HEK293T (cell line): Measurements from ENCODE around the gene COPZ1.

ENCODE experiments used
- CTCF ChIA-PET: fragments of 350-600 bp; formaldehyde crosslinking; extraction: SDS; loops from one replicate; lab custom pipeline; 2021; ENCODE audit warnings: antibody characterized with exemption, inconsistent platforms; lab: Yijun Ruan, JAX
- POLR2A ChIA-PET: fragments of 350-600 bp; formaldehyde crosslinking; extraction: SDS; loops from one replicate; lab custom pipeline; 2020; ENCODE audit warnings: antibody characterized with exemption, inconsistent platforms; lab: Yijun Ruan, JAX
- DNase-seq: peaks from one replicate; pipeline ENCODE4 v3.0.0; 2012; ENCODE audit warnings: mixed read lengths; ENCODE audit errors: extremely low spot score
- ARNT ChIP-seq: fragments of 450-650 bp; IDR thresholded peaks from 2 replicates; pipeline ENCODE4 v1.6.1; 2017; ENCODE audit warnings: mild to moderate bottlenecking
- BHLHE40 ChIP-seq: fragments of 450-650 bp; IDR thresholded peaks from 2 replicates; pipeline ENCODE4 v1.6.1; 2016; ENCODE audit warnings: mild to moderate bottlenecking, moderate library complexity, borderline replicate concordance
- CTBP1 ChIP-seq: fragments of 450-650 bp; IDR thresholded peaks from 2 replicates; pipeline ENCODE4 v1.6.1; 2016; ENCODE audit warnings: borderline replicate concordance
- ELF4 ChIP-seq: fragments of 450-650 bp; IDR thresholded peaks from 2 replicates; pipeline ENCODE4 v1.6.1; 2017; ENCODE audit warnings: antibody characterized with exemption
- FOXA1 ChIP-seq: fragments of 450-650 bp; IDR thresholded peaks from 2 replicates; pipeline ENCODE4 v1.6.1; 2016; ENCODE audit warnings: mild to moderate bottlenecking
- FOXK2 ChIP-seq: fragments of 450-650 bp; IDR thresholded peaks from 2 replicates; pipeline ENCODE4 v1.6.1; 2016; ENCODE audit warnings: mild to moderate bottlenecking
- FOXM1 ChIP-seq: fragments of 450-650 bp; IDR thresholded peaks from 2 replicates; pipeline ENCODE4 v1.6.1; 2017; ENCODE audit warnings: mild to moderate bottlenecking, borderline replicate concordance
- HDGF ChIP-seq: fragments of 450-650 bp; IDR thresholded peaks from 2 replicates; pipeline ENCODE4 v1.6.1; 2017; ENCODE audit warnings: antibody characterized with exemption, borderline replicate concordance
- L3MBTL2 ChIP-seq: fragments of 450-650 bp; conservative IDR thresholded peaks from 2 replicates; pipeline ENCODE4 v1.6.1; 2016; ENCODE audit warnings: mild to moderate bottlenecking
- LEF1 ChIP-seq: fragments of 450-650 bp; IDR thresholded peaks from 2 replicates; pipeline ENCODE4 v1.6.1; 2017; ENCODE audit warnings: mild to moderate bottlenecking, borderline replicate concordance
- NFRKB ChIP-seq: fragments of 450-650 bp; IDR thresholded peaks from 2 replicates; pipeline ENCODE4 v1.6.1; 2016; ENCODE audit warnings: mild to moderate bottlenecking, moderate library complexity
- PKNOX1 ChIP-seq: fragments of 450-650 bp; IDR thresholded peaks from 2 replicates; pipeline ENCODE4 v1.6.1; 2016
- SP1 ChIP-seq: fragments of 450-650 bp; IDR thresholded peaks from 2 replicates; pipeline ENCODE4 v1.6.1; 2017
- SUZ12 ChIP-seq: fragments of 450-650 bp; IDR thresholded peaks from 2 replicates; pipeline ENCODE4 v1.6.1; 2016; ENCODE audit warnings: mild to moderate bottlenecking
- TARDBP ChIP-seq: fragments of 450-650 bp; IDR thresholded peaks from 2 replicates; pipeline ENCODE4 v1.6.1; 2016
- ZNF384 ChIP-seq: fragments of 450-650 bp; IDR thresholded peaks from 2 replicates; pipeline ENCODE4 v1.6.1; 2016

The COPZ1 gene

DNA sequence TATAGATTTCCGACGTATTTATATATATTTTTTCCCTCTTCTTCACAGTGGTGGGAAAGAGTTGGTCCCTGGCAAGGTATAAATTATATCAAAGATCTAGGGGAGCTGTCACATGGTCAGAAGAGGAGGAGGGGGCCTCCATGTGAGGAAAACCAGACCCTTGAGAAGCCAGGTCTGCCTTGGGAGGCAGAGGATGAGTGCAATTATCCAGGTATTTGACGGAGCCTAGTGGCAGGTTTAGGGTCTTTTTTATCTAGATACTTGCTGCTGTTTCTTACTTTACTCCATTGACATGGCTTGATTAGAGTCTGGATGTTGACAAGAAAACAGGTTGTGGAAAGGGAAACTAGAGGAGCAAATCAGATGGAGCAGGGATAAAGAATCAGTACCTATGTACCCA is 5.5 kb downstream of the COPZ1 start:
- CTCF ChIA-PET, result no interaction called here
- no peak for TF ChIP-seq HDGF
- no peak for TF ChIP-seq ELF4
- TF ChIP-seq ARNT, result no peak
- no peak for TF ChIP-seq BHLHE40
- no peak for TF ChIP-seq L3MBTL2
- no peak for TF ChIP-seq FOXK2
- no peak for TF ChIP-seq ZNF384
- TF ChIP-seq TARDBP, result no peak
- no peak for TF ChIP-seq SP1
- no peak for TF ChIP-seq SUZ12
- no peak for TF ChIP-seq CTBP1
- no peak for TF ChIP-seq PKNOX1
- no peak for TF ChIP-seq FOXA1
- TF ChIP-seq FOXM1, result no peak
- no peak for TF ChIP-seq NFRKB
- TF ChIP-seq LEF1, result no peak
- DNase-seq, result no peak
- POLR2A ChIA-PET, result interaction anchor here (1.8 kb wide), 1 partner anchor 29 kb away, joined by 4 read pairs; no protein-coding TSS in a partner anchor

DNA sequence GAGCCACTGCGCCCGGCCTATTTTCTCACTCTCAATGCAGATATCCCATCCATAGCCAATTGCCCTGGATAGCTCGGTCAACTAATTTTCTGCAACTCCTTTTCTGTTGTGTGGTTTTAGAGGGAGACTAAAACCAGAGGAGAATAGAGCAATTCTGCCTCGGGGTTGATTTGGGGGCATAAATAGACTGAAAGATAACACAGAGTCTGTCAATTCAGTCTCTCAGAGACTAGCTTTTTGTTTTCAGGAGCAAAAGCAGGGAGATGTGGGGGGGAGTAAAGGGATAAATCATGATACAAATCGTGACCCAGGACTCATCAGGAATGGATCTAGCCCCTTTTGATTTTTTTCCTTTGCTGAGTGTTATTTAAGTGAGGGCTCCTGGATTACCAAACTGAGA is 6.5 kb downstream of the COPZ1 start:
- POLR2A ChIA-PET, result interaction anchor here (1.8 to 3.6 kb wide), 2 partner anchors 28 to 51 kb away, joined by 4 to 14 read pairs; partner anchors contain the start of genes CBX5 and HNRNPA1
- CTCF ChIA-PET, result interaction anchor here (0.8 kb wide), 1 partner anchor 48 kb away, joined by 3 read pairs; no protein-coding TSS in a partner anchor
- DNase-seq, result no peak
- TF ChIP-seq LEF1 (no peak), TARDBP (no peak), BHLHE40 (no peak), SP1 (no peak), L3MBTL2 (no peak), CTBP1 (no peak), NFRKB (no peak), ARNT (no peak), ELF4 (no peak), FOXA1 (no peak), ZNF384 (no peak), HDGF (no peak), SUZ12 (no peak), PKNOX1 (no peak), FOXM1 (no peak)

DNA sequence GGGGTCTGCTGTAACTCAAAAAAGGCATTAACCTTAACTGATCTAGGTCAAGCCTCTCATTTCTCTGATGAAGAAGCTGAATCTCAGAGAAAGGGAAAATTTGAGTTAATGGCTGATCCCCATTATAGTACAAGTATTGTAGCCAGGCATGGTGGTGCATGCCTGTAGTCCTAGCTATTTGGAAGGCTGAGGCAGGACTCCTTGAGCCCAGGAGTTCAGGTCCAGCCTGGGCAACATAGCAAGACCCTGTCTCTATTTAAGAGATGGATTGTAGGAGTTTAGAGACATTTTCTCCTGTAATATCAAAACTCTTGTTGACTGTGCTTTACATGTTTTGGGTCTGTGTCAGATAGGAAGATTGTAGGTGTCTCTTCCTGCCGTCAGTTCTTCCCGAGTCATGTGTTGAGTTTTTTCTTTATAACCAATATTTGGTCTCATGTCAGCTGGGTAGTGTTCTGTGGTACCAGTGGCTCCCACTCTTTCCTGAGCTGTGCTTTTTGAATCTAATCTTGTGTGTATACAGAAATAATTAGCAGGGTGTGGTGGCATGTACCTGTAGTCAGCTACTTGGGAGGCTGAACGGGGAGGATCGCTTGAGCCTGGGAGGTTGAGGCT is 8.6 kb downstream of the COPZ1 start:
- TF ChIP-seq FOXK2 (no peak), HDGF (no peak), PKNOX1 (no peak), NFRKB (no peak), ARNT (no peak), SP1 (no peak), LEF1 (no peak), FOXA1 (no peak), SUZ12 (no peak), CTBP1 (no peak), L3MBTL2 (no peak)
- ChIA-PET POLR2A (interaction anchor here (0.6 to 3.6 kb wide), 4 partner anchors 9 to 53 kb away, joined by 3 to 16 read pairs (median 12); partner anchors contain the start of genes CBX5, COPZ1 and HNRNPA1), CTCF (interaction anchor here (0.7 to 1.7 kb wide), 6 partner anchors 9 to 194 kb away, joined by 3 to 9 read pairs (median 4); partner anchors contain the start of gene COPZ1)
- DNase-seq, result no peak

DNA sequence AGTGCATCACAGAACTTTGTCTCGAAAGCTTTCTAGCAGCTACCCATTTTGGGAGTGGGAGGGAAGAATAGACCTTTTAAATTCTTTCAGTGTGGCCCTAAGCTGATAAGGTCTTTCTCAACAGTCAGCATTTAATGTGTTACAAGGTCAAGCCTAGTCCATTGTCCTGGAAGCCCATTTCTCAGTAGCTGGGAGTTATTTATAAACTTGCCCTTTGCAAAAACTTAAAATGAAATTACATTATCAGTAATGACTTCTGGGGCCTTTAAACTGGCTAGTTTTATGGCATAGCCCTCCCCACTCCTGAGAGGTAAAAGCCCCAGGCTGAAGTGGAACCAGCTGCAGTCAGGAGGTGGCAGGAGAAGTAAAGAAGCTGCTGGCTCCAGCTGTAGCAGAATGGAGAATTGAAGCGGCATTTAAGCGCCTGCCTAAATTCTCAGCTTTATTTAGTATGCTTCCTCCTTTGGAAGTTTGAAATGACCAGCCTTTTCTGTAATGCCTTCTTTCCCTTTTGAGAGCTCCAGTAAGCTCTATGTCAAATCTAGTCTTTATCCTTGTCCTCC is 12.4 kb downstream of the COPZ1 start:
- ChIA-PET CTCF (interaction anchor here (0.7 to 3.3 kb wide), 15 partner anchors 10 to 311 kb away, joined by 3 to 17 read pairs (median 7); partner anchors contain the start of gene COPZ1), POLR2A (interaction anchor here (0.6 to 3.6 kb wide), 4 partner anchors 13 to 57 kb away, joined by 3 to 14 read pairs (median 6); partner anchors contain the start of genes CBX5, COPZ1 and HNRNPA1)
- no peak for TF ChIP-seq FOXM1
- no peak for DNase-seq

DNA sequence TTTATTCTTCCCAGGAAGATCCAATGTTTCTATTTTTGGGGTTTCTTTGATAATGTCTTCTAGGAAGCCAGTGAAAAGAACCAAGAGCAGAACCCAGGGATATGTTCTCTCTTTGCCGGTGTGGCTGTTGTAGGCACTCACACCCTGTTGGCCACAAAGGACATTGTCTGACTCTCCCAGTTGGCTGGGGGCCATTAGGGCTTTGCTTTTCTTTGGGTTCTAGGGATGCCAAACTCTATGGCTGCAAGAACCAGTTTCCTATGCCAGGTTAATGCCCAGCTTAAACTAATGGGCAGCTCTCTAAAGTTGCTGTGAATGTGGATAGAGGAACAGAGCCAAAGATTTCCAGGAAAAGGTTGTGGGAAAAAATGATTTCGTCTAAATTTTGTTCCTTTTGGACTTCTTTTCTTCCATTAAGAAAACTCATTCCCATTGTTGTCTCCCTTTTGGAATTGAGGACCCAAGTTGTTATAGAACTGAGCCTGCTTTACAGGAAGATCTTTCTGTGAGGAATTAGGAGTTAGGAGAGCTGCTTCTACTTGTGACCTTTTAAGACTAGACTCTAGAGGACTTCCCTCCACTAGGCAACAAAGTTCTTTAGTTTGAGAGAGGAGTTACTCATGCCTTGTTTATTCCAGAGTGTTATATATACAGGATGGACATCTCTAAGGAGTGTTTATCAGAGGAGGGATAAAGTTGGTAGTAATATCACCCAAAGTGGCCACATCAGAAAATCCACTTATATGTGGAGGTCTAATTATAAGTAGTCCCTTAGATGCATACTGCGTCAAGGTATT is 13.1 kb downstream of the COPZ1 start:
- ChIA-PET CTCF (interaction anchor here (0.7 to 3.3 kb wide), 10 partner anchors 13 to 311 kb away, joined by 3 to 17 read pairs (median 9); partner anchors contain the start of gene COPZ1), POLR2A (interaction anchor here (0.6 to 3.6 kb wide), 4 partner anchors 13 to 58 kb away, joined by 3 to 14 read pairs (median 6); partner anchors contain the start of genes CBX5, COPZ1 and HNRNPA1)
- no peak for TF ChIP-seq FOXA1
- no peak for TF ChIP-seq L3MBTL2
- no peak for TF ChIP-seq TARDBP
- no peak for TF ChIP-seq SP1
- no peak for TF ChIP-seq HDGF
- TF ChIP-seq BHLHE40, result no peak
- DNase-seq, result no peak
